Measurements from ENCODE around the gene BPHL. TPM values are rescaled to one million over a fixed set of nuclear protein-coding genes. Genes with fewer than 3 reads are reported as not detected.
"Not testable (repeated sequence)": the region's sequence is repeated elsewhere in the genome, so short reads cannot be mapped to it uniquely, and the experiment has no call there.

The BPHL gene
- total RNA-seq, 1 donor from 2014 or later = 18.9 TPM

DNA sequence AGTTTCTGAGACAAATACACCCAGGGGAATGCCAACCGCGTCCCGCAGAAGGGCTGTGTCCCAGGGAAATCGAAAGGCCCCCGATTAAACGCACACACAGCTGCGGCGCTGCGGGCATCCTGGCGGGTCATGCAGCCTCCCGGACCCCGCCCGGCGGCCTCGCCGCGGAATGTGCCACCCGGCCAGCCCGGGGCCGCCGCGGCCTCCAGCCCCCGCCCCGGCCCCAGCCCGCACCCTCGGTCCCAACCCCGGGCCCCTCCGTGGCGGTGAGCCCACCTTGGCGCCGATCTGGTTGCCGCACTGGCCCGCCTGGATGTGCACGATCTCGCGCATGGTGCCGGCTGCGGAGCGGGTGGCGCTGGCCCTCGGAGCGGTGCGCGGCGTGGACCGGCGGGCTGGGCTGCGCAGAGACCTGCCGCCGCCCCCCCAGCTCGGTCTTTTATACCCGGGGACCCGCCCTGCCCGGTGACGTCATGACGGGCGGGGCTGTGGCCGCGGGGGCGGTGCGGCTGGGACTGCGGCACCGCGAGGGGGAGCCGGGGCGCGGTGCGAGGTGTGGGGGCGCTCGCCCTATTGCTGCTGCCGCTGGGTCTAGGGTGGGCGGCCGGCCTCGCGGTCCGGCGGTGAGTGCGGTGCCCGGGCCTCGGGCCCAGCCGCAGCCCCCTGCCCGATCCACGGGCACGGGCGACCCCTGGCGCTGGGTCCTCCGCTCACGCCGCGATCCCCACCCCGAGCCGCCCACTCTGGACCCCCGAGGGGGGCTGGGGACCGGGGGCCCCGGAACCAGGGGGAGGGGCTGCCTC, 38.8 kb downstream of the BPHL start, which contains the start of gene TUBB2A:
Gene TUBB2A, minus strand, starts transcription at position 414 of the 803 bp plus-strand sequence. Its CDS starts 81 bp downstream, at position 333.
- DNase-seq = peak; percentile 79

DNA sequence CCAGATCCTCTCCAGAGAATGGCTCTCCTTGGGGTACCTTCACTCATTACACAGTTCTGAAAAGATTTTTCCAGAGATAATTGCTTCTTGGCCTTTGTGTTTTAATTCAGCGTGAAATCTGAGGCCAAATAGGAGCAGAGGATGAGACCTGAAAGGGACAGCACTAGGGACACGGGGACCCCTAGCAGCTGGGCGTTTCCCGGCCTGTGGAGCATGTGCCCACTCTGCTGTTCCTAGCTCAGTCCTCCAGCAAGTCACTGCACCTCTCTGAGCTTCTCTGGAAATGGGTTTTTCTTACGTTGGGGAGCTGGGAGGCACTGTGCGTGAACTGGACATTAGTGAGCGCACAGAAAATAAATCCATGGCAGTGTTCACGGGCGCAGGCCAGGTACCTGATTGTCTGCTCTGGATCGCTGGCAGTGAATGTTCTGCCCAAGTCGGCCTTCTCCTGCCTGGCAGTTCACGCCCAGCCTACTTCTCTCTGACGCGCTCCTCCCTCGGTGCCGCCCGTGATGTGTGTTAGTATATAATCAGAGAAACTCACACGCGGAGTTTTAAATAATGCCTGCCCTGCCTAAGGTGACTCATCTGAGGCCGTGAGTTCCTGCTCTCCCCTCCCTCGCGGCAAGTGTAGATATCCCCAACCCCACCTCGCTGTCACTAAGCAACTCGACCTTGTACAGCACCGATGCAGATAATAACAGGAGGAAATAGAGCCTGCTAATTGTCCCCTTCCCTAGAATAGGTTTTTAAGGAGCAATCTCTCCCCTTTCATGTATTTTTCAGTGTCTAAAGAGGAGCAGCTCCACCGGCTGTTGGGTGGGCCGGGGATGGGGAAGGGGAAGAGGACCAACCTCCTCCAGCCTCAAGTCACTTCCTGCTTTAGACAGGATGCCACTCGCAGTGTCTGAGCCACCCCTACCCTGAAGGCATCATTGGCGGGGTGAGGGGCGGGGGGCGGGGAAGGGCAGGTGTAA, 41.6 kb downstream of the BPHL start:
- peak; percentile 56 for DNase-seq

DNA sequence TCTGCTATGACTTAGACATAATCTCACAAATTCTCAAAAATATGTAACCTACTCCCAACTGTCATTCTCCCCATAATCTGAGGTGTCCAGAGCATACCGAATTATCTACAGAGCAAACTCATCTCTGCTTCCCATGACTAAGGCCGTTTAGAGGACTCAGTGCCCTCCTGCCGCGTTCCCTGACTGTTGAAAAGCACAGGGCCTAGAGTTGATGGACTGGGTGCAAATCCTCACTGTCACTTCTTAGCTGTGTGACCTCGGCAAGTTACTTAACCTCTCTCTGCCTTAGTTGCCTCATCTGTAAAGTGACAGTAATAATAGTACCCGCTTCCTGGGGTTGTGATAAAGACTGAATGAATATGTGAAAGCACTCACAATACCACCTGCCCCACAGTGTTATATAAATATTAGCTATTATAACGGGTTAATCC, 43.6 kb downstream of the BPHL start:
- no peak for DNase-seq

DNA sequence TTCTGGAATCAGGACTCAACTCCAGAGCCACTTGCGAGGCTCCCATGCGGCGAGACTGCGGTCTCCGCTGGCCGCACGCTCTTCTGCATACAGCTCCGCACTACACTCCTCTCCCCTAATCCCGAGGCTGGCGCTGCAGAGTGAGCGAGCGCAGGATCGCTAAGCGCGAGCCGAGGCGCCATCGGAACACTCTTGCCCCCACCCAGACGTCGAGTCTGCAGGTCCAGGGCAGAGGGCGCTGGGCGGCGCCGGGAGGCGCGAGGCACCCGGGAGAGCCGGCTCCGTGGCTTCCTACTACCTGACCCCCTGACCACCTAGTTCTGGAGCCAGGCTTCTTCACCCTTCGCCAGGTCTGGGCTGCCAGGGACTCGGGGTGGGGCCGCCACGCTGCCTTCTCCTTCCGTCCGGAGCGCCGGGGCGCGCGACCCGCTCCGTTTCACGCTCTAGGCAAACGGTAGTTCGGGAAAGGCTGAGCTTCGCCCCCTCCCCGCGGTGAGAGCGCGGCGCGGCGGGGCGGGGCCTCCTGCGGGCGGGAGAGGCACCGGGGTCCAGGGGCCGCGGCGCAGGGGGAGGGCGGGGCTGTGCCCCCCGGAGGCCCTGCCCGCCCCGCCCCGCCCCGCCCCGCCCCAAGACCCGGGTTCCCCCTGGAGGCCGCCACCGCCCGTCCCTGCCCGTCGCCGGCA, 44.2 kb downstream of the BPHL start:
- DNase-seq = peak; percentile 42

GRCh38 chr6:3163248-3163594, 44.7 kb downstream of the BPHL start:
- no peak for DNase-seq

- no peak for DNase-seq
Observed at GRCh38 chr6:3164388-3164787, 45.9 kb downstream of the BPHL start.

DNA sequence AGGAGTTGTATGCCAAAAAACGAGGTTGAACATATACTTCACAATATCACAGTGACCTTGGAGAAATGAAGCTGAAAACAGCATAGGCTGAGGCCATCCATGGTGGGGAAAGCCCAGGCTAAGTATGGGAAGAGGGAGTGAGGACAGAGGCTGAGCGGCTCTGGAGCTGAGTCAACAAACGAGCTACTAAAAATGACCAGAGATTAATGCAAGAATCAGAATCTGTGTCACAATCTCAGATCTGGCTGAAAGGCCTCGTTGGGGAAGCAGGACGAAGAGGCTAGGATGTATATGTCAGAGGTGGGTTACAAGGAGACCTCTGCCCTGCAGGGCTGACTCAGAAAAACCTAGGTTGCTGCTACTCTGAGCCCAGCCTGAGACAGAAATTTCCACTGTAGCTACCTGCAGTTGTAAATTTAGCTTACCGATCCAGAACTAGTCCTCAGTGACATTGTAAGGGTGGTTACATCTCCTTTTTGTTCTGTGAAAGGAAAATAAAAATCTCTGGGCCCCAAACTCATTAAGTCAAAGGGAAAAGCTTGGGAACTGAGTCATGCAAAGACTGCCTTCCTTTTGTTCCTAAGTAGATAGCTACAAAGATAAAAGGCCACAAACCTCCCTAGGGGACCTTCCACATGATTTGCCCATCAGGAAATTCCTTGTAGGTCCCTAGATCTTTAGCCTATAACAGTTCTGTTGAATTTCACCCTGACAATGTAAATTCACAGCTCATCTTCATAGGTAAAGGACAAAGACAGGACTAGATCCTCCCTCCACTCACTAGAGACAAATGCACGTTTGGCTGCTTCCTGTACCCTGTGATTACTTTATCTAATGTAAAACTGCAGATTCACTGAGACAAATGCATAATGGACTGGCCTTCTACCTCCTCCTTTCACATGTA, 47.4 kb downstream of the BPHL start:
- no peak for DNase-seq

DNA sequence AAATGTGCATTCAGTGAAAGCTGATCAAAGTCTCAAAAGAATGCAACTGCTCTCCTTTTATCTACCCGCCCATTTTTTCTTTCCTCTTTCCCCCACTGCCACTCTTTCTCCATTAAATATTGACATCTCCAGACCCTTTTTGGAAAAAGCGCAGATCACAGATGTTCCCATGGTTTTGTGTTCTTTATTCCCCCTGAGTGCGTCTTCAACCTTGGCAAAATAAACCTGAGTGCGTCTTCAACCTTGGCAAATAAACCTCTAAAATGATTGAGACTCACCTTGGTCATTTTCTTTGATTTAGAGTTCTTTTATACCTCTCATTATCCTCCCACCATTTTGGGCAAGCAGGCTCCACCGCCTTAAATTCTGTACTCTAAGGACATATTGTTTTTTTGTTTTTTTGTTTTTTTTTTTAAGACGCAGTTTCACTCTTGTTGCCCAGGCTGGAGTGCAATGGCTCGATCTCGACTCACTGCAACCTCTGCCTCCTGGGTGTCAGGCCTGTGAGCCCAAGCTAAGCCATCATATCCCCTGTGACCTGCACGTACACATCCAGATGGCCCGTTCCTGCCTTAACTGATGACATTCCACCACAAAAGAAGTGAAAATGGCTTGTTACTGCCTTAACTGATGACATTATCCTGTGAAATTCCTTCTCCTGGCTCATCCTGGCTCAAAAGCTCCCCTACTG, 48.2 kb downstream of the BPHL start:
- not testable (repeated sequence) for DNase-seq

GRCh38 chr6:3168046-3168445, 49.5 kb downstream of the BPHL start:
- DNase-seq = not testable (repeated sequence)

GRCh38 chr6:3170676-3171075, 52.2 kb downstream of the BPHL start:
- not testable (repeated sequence) for DNase-seq

DNA sequence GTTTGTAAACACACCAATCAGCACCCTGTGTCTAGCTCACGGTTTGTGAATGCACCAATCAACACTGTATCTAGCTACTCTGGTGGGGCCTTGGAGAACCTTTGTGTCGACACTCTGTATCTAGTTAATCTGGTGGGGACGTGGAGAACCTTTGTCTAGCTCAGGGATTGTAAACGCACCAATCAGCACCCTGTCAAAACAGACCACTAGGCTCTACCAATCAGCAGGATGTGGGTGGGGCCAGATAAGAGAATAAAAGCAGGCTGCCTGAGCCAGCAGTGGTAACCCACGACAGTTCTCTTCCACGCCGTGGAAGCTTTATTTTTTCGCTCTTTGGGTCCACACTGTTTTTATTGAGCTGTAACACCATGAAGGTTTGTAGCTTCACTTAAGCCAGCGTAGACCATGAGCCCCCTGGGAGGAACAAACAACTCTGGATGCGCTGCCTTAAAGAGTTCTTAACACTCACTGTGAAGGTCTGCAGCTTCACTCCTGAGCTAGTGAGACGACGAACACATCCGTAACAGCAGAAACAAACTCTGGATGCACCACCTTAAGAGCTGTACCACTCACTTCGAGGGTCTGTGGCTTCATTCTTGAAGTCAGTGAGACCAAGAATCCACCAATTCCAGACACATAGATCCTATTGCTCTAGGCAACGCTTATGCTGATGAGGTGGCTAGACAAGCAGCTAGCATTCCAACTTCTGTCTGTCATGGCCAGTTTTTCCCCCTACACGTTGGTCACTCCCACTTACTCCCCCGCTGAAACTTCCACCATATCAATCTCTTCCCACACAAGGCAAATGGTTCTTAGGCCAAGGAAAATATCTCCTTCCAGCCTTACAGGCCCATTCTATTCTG, 53.0 kb downstream of the BPHL start:
- DNase-seq = not testable (repeated sequence)

- DNase-seq = not testable (repeated sequence)
Observed at GRCh38 chr6:3172789-3173188, 54.3 kb downstream of the BPHL start.

DNA sequence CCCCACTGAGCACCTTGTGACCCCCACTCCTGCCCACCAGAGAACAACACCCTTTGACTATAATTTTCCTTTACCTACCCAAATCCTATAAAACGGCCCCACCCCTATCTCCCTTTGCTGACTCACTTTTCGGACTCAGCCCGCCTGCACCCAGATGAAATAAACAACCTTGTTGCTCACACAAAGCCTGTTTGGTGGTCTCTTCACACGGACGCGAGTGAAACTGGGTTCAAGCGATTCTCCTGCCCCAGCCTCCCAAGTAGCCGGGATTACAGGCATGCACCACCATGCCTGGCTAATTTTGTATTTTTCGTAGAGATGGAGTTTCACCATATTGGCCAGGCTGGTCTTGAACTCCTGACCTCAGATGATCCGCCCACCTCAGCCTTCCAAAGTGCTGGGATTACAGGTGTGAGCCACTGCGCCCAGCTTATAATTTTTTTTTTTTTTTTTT, 55.2 kb downstream of the BPHL start:
- DNase-seq = not testable (repeated sequence)

- DNase-seq = no peak
Observed at GRCh38 chr6:3175715-3176402, 57.3 kb downstream of the BPHL start.

- DNase-seq = peak; percentile 62
Observed at GRCh38 chr6:3176562-3177355, 58.2 kb downstream of the BPHL start.

DNA sequence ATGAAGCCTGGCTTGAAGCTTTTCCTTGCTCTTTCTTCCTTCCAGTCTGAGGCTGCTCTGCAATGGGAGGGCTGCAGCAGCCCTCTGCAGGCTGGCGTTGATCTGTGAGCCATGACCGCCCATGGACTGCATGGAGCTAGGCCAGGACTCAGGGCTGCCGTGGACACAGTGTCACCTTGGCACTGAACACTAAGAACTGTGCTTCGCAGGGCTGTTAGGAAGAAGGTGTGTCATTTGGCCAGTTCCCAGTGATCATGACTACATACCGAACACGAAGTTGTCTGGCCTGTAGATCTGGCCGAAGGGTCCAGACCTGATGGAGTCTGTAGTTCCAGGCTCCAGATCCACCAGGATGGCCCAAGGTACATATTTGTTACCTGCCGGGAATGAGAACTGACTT, 60.2 kb downstream of the BPHL start:
- DNase-seq = not testable (repeated sequence)

DNA sequence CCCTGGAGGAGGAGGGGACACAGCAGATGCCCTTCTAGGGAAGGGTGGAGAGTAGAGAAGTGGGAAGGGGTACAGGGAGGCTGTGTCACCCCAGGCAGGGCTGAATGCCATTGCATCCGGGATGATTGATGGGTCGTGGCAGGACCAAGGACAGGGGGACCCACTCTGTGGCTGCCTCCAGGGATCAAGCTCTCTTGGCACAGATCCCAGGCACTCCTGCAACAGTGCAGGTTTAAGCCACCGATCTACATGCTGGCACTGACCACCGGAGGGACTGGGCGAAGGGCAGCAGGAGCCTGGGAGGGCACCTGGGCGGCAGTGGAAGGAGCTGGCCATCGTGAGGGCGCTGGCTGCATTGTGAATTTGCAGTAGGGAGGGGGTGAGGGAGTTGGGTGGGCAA, 61.4 kb downstream of the BPHL start:
- not testable (repeated sequence) for DNase-seq

GRCh38 chr6:3181105-3181504, 62.6 kb downstream of the BPHL start:
- no peak for DNase-seq
